RWPE1 (cell line): ENCODE data around the gene CYP24A1.
A peak's percentile ranks its signal among the peaks of the same experiment; 100 is the strongest.

ENCODE experiments used
- CTCF ChIA-PET: fragments of 350-600 bp; sonication (Branson Sonifier 250); formaldehyde crosslinking; extraction: SDS; loops from one replicate; lab custom pipeline; 2021; lab: Yijun Ruan, JAX
- POLR2A ChIA-PET: fragments of 400-600 bp; formaldehyde crosslinking; extraction: SDS; loops from one replicate; lab custom pipeline; 2020; ENCODE audit warnings: antibody characterized with exemption; ENCODE audit not compliant: low non-redundant PET; lab: Yijun Ruan, JAX
- DNase-seq: peaks from one replicate; pipeline ENCODE4 v3.0.0; 2012; ENCODE audit warnings: low spot score
- H3K27ac ChIP-seq: fragments of 450-650 bp; 2 replicates; pipeline ENCODE4 v1.5.1; 2017
- CTCF ChIP-seq: fragments of 450-650 bp; conservative IDR thresholded peaks from 2 replicates; pipeline ENCODE4 v1.5.1; 2017; ENCODE audit warnings: low read depth, mild to moderate bottlenecking

CYP24A1 gene

DNA sequence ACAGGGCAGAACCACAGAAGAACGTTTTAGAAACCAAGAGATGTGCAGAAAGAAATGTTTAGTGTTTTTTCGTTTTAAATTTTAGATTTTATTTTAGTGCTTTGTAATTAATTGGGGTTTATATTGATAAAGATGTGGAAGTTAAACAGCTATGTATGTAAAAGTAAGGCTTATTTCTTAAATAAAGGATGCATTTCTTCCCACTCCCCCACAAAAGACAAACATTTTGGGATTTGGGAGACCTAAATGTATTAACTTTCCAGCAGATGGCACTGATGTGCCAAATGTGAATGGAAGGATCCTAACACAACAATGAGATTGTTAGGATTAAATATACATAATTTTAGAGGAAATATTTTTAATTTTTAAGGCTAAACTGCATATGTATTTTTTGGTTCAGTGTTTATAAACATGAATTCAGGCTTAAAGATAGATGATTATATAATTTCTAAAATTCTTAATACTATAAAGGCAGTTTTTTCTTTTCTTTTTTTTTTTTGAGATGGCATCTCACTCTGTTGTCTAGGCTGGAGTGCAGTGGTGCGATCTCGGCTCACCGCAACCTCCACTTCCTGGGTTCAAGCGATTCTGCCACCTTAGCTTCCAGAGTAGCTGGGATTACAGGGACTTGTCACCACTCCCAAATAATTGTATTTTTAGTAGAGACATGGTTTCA lies 46.1 kb upstream of the CYP24A1 start:
- peak; percentile 70 for DNase-seq
- peak; percentile 82 for TF ChIP-seq CTCF
- POLR2A ChIA-PET, result no interaction called here
- CTCF ChIA-PET, result interaction anchor here (0.6 to 1.3 kb wide), 8 partner anchors 9 to 448 kb away, joined by 3 to 8 read pairs (median 4); partner anchors contain the start of gene PFDN4
- no peak overlapping the region for H3K27ac ChIP-seq

DNA sequence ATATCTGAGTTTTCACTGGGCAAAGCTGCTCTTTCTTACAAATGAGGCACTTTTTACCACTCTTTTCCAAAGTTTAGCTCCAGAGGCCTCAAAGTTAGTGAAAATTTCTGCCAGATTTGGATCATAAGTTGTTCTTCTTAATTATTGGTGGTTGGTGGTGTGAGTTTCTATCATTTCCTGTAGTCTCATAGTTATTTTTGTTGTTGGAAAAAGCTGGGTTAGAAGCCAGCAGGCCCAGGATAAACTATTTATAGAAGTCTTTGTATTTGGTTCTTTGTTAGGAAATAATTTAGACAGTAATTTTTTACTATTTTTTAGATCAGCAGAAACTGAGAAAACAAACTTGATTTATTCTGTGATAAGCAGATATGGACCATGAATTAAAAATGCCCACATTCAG lies 44.7 kb upstream of the CYP24A1 start:
- POLR2A ChIA-PET, result interaction anchor here (0.7 kb wide), 1 partner anchor 10 kb away, joined by 4 read pairs; the partner anchor contains the start of gene PFDN4
- no peak for TF ChIP-seq CTCF
- no peak for DNase-seq
- no peak overlapping the region for H3K27ac ChIP-seq
- CTCF ChIA-PET, result interaction anchor here (0.7 to 1.3 kb wide), 4 partner anchors 10 to 1824 kb away, joined by 3 to 6 read pairs (median 4); partner anchors contain the start of gene PFDN4

- ChIA-PET POLR2A (no interaction called here), CTCF (interaction anchor here (1.0 to 1.2 kb wide), 2 partner anchors 10 to 430 kb away, joined by 3 to 5 read pairs; partner anchors contain the start of gene PFDN4)
- H3K27ac ChIP-seq, result no peak overlapping the region
- DNase-seq, result no peak
- TF ChIP-seq CTCF, result no peak
Measured at GRCh38 chr20:54217762-54218161, 44.0 kb upstream of the CYP24A1 start.

DNA sequence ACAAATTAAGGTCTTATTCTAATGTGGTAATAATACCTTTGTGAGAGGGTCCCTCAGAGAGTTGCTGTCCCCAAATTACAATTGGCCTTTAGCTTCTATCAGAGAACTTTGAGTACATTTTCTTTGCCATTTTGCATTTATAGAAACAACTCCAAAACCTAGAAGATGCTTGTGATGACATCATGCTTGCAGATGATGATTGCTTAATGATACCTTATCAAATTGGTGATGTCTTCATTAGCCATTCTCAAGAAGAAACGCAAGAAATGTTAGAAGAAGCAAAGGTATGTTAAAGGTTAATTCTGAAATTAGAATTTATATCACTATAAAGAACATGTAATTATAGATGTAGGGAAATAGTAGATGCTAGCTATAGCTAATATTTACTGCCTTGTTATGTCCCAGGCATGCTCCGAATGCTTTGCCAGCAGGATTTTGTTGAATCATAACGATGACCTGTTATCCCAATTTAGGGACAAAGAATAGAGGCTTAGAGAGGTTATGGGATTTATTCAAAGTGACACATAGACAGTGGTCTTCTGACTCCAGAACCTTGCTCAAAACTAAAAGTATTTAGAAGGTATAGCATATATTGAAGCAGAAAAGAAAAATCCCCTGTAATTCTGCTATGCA lies 41.5 kb upstream of the CYP24A1 start:
- ChIA-PET POLR2A (no interaction called here), CTCF (interaction anchor here (0.7 kb wide), 1 partner anchor 275 kb away, joined by 5 read pairs; no protein-coding TSS in a partner anchor)
- H3K27ac ChIP-seq, result no peak overlapping the region
- no peak for DNase-seq
- no peak for TF ChIP-seq CTCF

- POLR2A ChIA-PET, result no interaction called here
- DNase-seq, result no peak
- no peak overlapping the region for H3K27ac ChIP-seq
- no peak for TF ChIP-seq CTCF
- CTCF ChIA-PET, result interaction anchor here (0.6 to 1.4 kb wide), 3 partner anchors 15 to 1610 kb away, joined by 3 to 5 read pairs (median 3); no protein-coding TSS in a partner anchor
Measured at GRCh38 chr20:54214566-54214965, 40.8 kb upstream of the CYP24A1 start.

DNA sequence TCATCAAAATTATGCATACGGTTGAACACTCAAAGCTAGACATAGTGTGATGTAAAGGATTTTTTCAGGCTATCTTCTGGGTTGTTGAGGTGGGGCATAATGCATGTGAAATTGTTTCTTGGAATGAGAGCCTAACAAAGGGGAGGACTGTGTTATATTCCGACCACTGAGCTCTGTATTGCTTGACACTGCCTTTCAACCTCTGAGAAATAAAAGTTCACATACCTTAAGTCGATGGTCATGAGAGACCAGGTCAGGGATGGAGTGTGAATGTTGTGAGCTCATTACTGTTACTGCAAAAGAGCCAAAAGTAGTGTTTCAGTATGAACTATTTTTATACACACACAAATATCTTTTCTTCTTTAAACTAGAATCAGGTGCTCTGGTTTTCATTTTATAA lies 39.1 kb upstream of the CYP24A1 start:
- ChIA-PET CTCF (no interaction called here), POLR2A (interaction anchor here (0.7 kb wide), 1 partner anchor 1132 kb away, joined by 3 read pairs; no protein-coding TSS in a partner anchor)
- no peak overlapping the region for H3K27ac ChIP-seq
- no peak for TF ChIP-seq CTCF
- no peak for DNase-seq
